ENCODE data around the gene TXNRD1. TPM values are rescaled to one million over a fixed set of nuclear protein-coding genes. Genes with fewer than 3 reads are reported as not detected.

Gene TXNRD1
- total RNA-seq, 1 experiment from 2014 or later: 327 TPM

- H3K79me2 ChIP-seq (ENCODE audit: insufficient read depth, low read length): no peaks in the 10 kb centered on the region
- no peaks in the 10 kb centered on the region for H3K36me3 ChIP-seq (ENCODE audit: control insufficient read depth in 1 of 2, insufficient read depth in 2 of 2, low read length in 2 of 2)
- intact Hi-C loops (cut with micrococcal nuclease): no loop called here
- no peaks in the 10 kb centered on the region for H3K27me3 ChIP-seq (ENCODE audit: insufficient read depth, low read length)
- no peaks in the 10 kb centered on the region for H3K9me3 ChIP-seq (ENCODE audit: control insufficient read depth in 1 of 2, insufficient read depth in 1 of 2, low read depth in 1 of 2, low read length in 2 of 2)
- TF ChIP-seq TCF7L2 (IDR thresholded peaks at IDR 0.05; ENCODE audit: borderline replicate concordance, extremely low read depth, insufficient read depth, insufficient read length) (no peak), POLR2AphosphoS5 (IDR thresholded peaks at IDR 0.05; ENCODE audit: low read depth, low read length) (no peak), SRF (IDR thresholded peaks at IDR 0.05; ENCODE audit: low read depth) (no peak), EGR1 (IDR thresholded peaks at IDR 0.05; ENCODE audit: low read depth) (no peak), JUND (IDR thresholded peaks at IDR 0.05) (no peak), YY1 (IDR thresholded peaks at IDR 0.05; ENCODE audit: extremely low read depth, insufficient replicate concordance, low read depth, low read length) (no peak)
- H3K9ac ChIP-seq (ENCODE audit: low read length): no peak overlapping the region
- no peak for ATAC-seq
- H3K4me2 ChIP-seq (ENCODE audit: low read length): no peak overlapping the region
- H2AFZ ChIP-seq (ENCODE audit: low read depth, low read length, poor library complexity, severe bottlenecking): no peak overlapping the region
- H3K4me3 ChIP-seq (replicated peaks in 1 of 2; ENCODE audit: low read depth in 1 of 2, low read length in 2 of 2): no peak overlapping the region
- BruUV-seq (replicated peaks): no TSS peak
- DNase-seq (ENCODE audit: low read depth, low spot score): no peak
- H3K4me1 ChIP-seq (ENCODE audit: control insufficient read depth in 1 of 2, insufficient read depth in 2 of 2, low read length in 2 of 2): peaks cover 0 to 2% of the 10 kb centered on the region in 2 experiments; a peak in 1 of 4 replicates
- no peaks in the 10 kb centered on the region for H4K20me1 ChIP-seq (ENCODE audit: insufficient read depth)
- POLR2A ChIA-PET: interaction anchor here (1.8 kb wide), 1 partner anchor 29 kb away, joined by 6 read pairs; no protein-coding TSS in a partner anchor
- RAD21 ChIA-PET (ENCODE audit: low non-redundant PET in 1 of 2, low total read pairs in 2 of 2, uncharacterized antibody in 2 of 2, unreplicated experiment in 2 of 2): no interaction called here
- CTCF ChIA-PET: no interaction called here
- H3K27ac ChIP-seq (ENCODE audit: low read depth, low read length): no peak overlapping the region
- no peaks in the 10 kb centered on the region for H3K9me2 ChIP-seq (ENCODE audit: insufficient read depth)
These were observed 32.9 kb downstream of the TXNRD1 start for GRCh38 chr12:104248444-104248843.

- no peak for DNase-seq (ENCODE audit: low read depth, low spot score)
- CTCF ChIA-PET: no interaction called here
- POLR2A ChIA-PET: interaction anchor here (0.6 to 1.8 kb wide), 4 partner anchors 9 to 30 kb away, joined by 3 to 6 read pairs (median 4); no protein-coding TSS in a partner anchor
- TF ChIP-seq EZH2 (IDR thresholded peaks at IDR 0.05) (no peak), MAX (IDR thresholded peaks at IDR 0.05) (no peak), JUND (IDR thresholded peaks at IDR 0.05) (no peak), TCF7L2 (IDR thresholded peaks at IDR 0.05; ENCODE audit: borderline replicate concordance, extremely low read depth, insufficient read depth, insufficient read length) (no peak), SP1 (IDR thresholded peaks at IDR 0.05; ENCODE audit: low read depth) (no peak), EGR1 (IDR thresholded peaks at IDR 0.05; ENCODE audit: low read depth) (no peak), YY1 (IDR thresholded peaks at IDR 0.05; ENCODE audit: extremely low read depth, insufficient replicate concordance, low read depth, low read length) (no peak), POLR2A (IDR thresholded peaks at IDR 0.05; ENCODE audit: borderline replicate concordance, extremely low read depth, insufficient read depth, insufficient read length) (no peak), FOSL1 (IDR thresholded peaks at IDR 0.05; ENCODE audit: low read depth) (no peak), SIN3A (IDR thresholded peaks at IDR 0.05; ENCODE audit: low read depth) (no peak), ATF3 (IDR thresholded peaks at IDR 0.05) (no peak), REST (IDR thresholded peaks at IDR 0.05; ENCODE audit: low read depth) (no peak), RAD21 (IDR thresholded peaks at IDR 0.05; ENCODE audit: low read depth) (no peak), ZNF274 (IDR thresholded peaks at IDR 0.05; ENCODE audit: low read depth, low read length) (no peak)
- Histone ChIP-seq H3K27me3 (ENCODE audit: insufficient read depth, low read length) (no peaks in the 10 kb centered on the region), H3K27ac (ENCODE audit: low read depth, low read length) (no peak overlapping the region), H3K4me3 (replicated peaks in 1 of 2; ENCODE audit: low read depth in 1 of 2, low read length in 2 of 2) (no peak overlapping the region), H3K9me3 (ENCODE audit: control insufficient read depth in 1 of 2, insufficient read depth in 1 of 2, low read depth in 1 of 2, low read length in 2 of 2) (no peaks in the 10 kb centered on the region), H4K20me1 (ENCODE audit: insufficient read depth) (no peaks in the 10 kb centered on the region), H3K9me2 (ENCODE audit: insufficient read depth) (no peaks in the 10 kb centered on the region), H3K4me1 (ENCODE audit: control insufficient read depth in 1 of 2, insufficient read depth in 2 of 2, low read length in 2 of 2) (peaks cover 0 to 8% of the 10 kb centered on the region in 2 experiments; a peak in 1 of 4 replicates), H3K36me3 (ENCODE audit: control insufficient read depth in 1 of 2, insufficient read depth in 2 of 2, low read length in 2 of 2) (no peaks in the 10 kb centered on the region), H3K9ac (ENCODE audit: low read length) (no peak overlapping the region), H2AFZ (ENCODE audit: low read depth, low read length, poor library complexity, severe bottlenecking) (no peak overlapping the region), H3K79me2 (ENCODE audit: insufficient read depth, low read length) (no peaks in the 10 kb centered on the region), H3K4me2 (ENCODE audit: low read length) (no peak overlapping the region)
- intact Hi-C loops (cut with micrococcal nuclease): no loop called here
- BruUV-seq (replicated peaks): no TSS peak
- RAD21 ChIA-PET (ENCODE audit: low non-redundant PET in 1 of 2, low total read pairs in 2 of 2, uncharacterized antibody in 2 of 2, unreplicated experiment in 2 of 2): no interaction called here
- no peak for ATAC-seq
These were observed 33.4 kb downstream of the TXNRD1 start for GRCh38 chr12:104249017-104249416.
